Brain microvascular endothelial cell (primary cell): ENCODE data around the gene PDE9A.

Source experiments
- DNase-seq: peaks from one replicate; pipeline ENCODE4 v3.0.0-alpha.2; 2020
- H3K27ac ChIP-seq: fragments of 250-450 bp; sonication (Bioruptor Pico); 2 replicates; pipeline ENCODE4 v1.5.1; 2020; ENCODE audit warnings: mild to moderate bottlenecking, moderate library complexity
- H3K27me3 ChIP-seq: fragments of 250-450 bp; sonication (Bioruptor Pico); replicated peaks from 2 replicates; pipeline ENCODE4 v1.5.1; 2020; ENCODE audit warnings: mild to moderate bottlenecking
- H3K36me3 ChIP-seq: fragments of 250-450 bp; sonication (Bioruptor Pico); replicated peaks from 2 replicates; pipeline ENCODE4 v1.5.1; 2020; ENCODE audit warnings: mild to moderate bottlenecking
- H3K4me3 ChIP-seq: 2 replicates; pipeline ENCODE4 v1.5.1; 2011; ENCODE audit warnings: low read depth, mild to moderate bottlenecking, control low read depth, low read length, moderate library complexity
- in situ Hi-C: cut with HindIII; loops from 2 replicates; pipeline ENCODE4 v1.10.0; 2017; ENCODE audit warnings: low sequenced_read_pairs, low pct_ligation_motif_present
- TF ChIP-seq, protein P1 (sequence below): IDR thresholded peaks from 2 replicates; pipeline ENCODE4 v1.5.1; 2011; ENCODE audit warnings: low read depth, mild to moderate bottlenecking, moderate library complexity, low read length, control low read depth, inconsistent platforms; ENCODE audit errors: missing control alignments

Gene PDE9A

DNA sequence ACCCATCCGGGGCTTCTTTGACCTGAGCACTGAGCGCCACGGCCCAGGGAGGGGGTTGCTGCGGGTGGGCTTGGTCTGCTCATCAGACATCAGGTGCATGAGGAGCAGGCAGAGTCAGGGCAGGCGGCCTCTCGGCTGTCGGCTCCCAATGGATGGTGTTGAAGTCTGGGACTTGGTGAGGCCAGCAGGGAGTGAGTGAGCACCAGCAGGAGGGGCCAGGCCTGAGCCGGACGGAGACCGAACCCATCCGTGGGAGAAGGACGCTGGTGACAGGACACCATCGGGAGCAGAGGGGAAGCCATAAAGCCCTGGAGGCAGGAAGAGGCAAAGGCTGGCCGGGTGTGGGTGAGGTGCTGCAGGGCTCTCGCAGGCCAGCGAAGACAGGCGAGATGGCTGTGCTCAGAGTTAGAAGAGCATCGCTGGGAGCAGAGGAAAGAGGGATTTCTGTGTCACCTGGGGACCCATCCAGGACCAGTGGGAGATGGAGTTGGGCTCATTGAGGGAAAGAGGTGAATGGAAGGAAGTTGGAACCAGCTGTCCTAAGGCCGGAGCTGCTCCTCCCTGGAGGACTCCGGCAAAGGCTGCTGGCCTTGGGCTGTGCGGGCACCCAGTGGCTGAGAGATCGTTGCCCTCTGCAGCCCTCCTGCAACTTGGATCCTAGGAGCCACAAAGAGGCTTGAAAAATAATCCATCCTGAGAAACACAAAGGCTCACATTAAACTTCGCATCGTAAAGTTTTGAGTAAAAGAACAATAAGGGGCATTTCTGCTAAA is 49.9 kb downstream of the PDE9A start:
- no peak for DNase-seq
- Histone ChIP-seq H3K4me3 (no peak overlapping the region), H3K27ac (no peak overlapping the region), H3K27me3 (peaks cover 9% of the 10 kb centered on the region), H3K36me3 (no peaks in the 10 kb centered on the region)
- TF ChIP-seq, protein P1, sequence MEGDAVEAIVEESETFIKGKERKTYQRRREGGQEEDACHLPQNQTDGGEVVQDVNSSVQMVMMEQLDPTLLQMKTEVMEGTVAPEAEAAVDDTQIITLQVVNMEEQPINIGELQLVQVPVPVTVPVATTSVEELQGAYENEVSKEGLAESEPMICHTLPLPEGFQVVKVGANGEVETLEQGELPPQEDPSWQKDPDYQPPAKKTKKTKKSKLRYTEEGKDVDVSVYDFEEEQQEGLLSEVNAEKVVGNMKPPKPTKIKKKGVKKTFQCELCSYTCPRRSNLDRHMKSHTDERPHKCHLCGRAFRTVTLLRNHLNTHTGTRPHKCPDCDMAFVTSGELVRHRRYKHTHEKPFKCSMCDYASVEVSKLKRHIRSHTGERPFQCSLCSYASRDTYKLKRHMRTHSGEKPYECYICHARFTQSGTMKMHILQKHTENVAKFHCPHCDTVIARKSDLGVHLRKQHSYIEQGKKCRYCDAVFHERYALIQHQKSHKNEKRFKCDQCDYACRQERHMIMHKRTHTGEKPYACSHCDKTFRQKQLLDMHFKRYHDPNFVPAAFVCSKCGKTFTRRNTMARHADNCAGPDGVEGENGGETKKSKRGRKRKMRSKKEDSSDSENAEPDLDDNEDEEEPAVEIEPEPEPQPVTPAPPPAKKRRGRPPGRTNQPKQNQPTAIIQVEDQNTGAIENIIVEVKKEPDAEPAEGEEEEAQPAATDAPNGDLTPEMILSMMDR, result no peak
- in situ Hi-C loops, result no loop called here

DNA sequence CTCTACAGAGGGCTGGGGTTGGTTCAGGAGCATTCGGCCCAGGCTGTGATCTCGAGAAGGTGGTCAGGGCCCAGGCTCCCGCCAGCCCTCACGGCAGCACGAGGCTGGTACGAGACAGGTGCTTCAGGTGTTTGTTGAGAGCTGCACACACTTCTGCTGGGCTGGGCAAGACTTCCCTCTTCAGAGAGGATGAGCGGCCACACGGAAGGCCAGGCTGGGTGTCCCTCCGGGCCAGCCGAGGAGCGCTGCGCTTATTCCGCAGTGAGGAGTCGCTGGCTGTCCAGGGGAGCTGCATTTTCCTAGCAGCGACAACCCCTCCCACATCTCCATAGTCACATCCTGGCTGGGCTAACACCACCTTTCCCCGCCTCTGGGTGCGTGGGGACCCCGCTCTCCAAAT is 50.5 kb downstream of the PDE9A start:
- in situ Hi-C loops, result no loop called here
- Histone ChIP-seq H3K27ac (no peak overlapping the region), H3K4me3 (no peak overlapping the region), H3K36me3 (no peaks in the 10 kb centered on the region), H3K27me3 (peaks cover 7% of the 10 kb centered on the region)
- TF ChIP-seq, protein P1, result no peak
- no peak for DNase-seq

DNA sequence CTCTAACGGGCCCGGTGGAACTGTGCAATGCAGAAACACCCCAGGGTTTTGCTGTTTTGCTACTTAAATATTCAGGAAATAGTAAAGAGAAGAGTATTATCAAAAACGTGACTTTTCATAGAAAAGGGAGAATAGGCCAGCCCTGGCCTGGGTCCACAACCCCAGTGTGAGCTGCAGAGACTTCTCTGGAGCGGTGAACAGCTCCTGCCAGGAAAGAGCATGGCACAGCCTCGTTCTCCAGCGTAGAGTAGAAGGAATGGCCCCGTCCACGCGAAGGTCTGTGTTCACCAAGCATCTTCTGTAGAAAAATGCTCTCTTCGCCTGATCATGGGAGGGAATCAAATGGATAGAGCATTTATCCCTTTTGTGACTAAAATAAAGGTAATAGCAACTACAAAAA is 51.4 kb downstream of the PDE9A start:
- in situ Hi-C loops, result no loop called here
- TF ChIP-seq, protein P1, result no peak
- Histone ChIP-seq H3K27ac (no peak overlapping the region), H3K4me3 (no peak overlapping the region), H3K36me3 (no peaks in the 10 kb centered on the region), H3K27me3 (peaks cover 5% of the 10 kb centered on the region)
- DNase-seq, result no peak

DNA sequence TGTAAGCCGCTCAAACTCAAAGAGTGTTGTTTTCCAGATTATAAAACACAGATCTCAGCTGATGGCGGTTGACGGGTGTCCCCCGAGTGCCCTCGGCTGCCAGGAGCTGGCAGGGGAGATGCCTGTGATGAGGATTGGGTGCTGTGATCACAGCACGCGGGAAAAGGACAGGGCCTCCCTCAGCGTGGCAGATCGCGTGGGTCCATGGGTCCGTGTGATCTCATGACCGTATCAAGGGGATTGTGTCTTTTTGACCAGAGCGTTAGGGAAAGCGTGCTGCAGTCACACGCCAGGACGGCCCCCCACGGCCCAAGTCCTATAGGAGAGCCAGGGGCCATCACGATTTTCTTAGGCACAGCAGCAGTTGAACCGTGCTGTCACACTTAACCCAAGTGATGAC is 51.9 kb downstream of the PDE9A start:
- Histone ChIP-seq H3K27ac (no peak overlapping the region), H3K4me3 (no peak overlapping the region), H3K27me3 (peaks cover 5% of the 10 kb centered on the region), H3K36me3 (no peaks in the 10 kb centered on the region)
- TF ChIP-seq, protein P1, result no peak
- no peak for DNase-seq
- in situ Hi-C loops, result no loop called here

DNA sequence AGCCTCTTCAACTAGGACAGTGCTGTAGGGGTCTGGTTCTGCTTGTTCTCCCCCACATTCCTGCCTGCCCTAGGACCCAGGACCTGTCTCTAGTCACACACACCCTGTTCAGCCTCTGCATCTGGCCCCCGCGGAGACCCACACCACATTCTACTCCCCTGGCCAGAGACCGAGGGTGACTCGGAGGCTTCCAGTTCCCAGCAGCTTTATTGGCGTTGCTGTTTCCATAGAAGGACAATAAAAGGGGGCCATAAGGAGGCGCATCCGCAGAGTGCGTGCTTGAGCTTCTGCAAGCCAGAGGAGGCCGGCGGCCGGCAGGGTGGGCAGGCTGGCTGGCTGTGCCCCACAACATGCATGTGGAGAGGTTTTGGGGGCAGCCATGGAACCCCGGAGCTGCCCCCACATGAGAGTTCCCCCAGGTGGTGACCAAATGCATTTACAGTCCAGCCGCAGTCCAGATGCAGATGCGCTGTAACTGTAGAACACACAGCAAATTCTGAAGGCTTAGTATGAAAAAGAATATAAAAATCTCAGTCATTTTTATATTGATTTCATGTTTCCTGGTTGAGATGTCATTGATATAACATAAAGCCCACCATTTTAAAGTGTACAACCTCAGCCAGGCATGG is 52.4 kb downstream of the PDE9A start:
- TF ChIP-seq, protein P1, result no peak
- no peak overlapping the region for H3K4me3 ChIP-seq
- H3K36me3 ChIP-seq, result no peaks in the 10 kb centered on the region
- no peak for DNase-seq
- H3K27ac ChIP-seq, result no peak overlapping the region
- peaks cover 3% of the 10 kb centered on the region for H3K27me3 ChIP-seq
- in situ Hi-C loops, result no loop called here
